Activated naive CD8-positive, alpha-beta T cell (primary cell): ENCODE results near the gene PSMD12.

Experiments
- H3K27ac Mint-ChIP-seq: one replicate; pipeline ENCODE4 v1.8.0; 2021; ENCODE audit warnings: mixed read lengths
- H3K27me3 Mint-ChIP-seq: one replicate; pipeline ENCODE4 v1.8.0; 2021; ENCODE audit warnings: mixed read lengths
- H3K36me3 Mint-ChIP-seq: one replicate; pipeline ENCODE4 v1.8.0; 2021; ENCODE audit warnings: mixed read lengths
- H3K4me1 Mint-ChIP-seq: one replicate; pipeline ENCODE4 v1.8.0; 2021; ENCODE audit warnings: low read depth, mixed read lengths
- H3K4me3 Mint-ChIP-seq: one replicate; pipeline ENCODE4 v1.8.0; 2021; ENCODE audit warnings: mild to moderate bottlenecking, mixed read lengths
- H3K9me3 Mint-ChIP-seq: one replicate; pipeline ENCODE4 v1.8.0; 2021; ENCODE audit warnings: low read depth, mixed read lengths

Gene PSMD12

DNA sequence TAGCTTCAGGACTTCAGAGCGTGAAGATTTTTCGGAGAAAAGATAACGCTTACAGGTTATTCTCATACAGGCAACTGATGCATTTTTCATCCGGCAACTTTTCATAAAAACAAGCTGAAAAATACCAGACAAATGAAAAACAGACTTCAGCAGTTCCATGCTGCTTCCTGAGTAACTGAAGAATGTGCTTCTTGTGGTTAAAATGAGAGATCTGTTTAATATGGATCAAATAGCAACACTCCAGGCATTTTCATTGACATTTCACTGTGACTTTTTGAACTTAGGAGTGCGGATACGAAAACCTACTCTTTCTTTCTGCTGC is 10.0 kb upstream of the PSMD12 start:
- Mint-ChIP-seq H3K9me3 (no peaks in the 10 kb centered on the region), H3K27ac (peak overlapping the region; percentile 82), H3K27me3 (no peaks in the 10 kb centered on the region), H3K4me3 (peak overlapping the region; percentile 86), H3K4me1 (peaks cover 32% of the 10 kb centered on the region), H3K36me3 (no peaks in the 10 kb centered on the region)

GRCh38 chr17:67375716-67376115 is 9.3 kb upstream of the PSMD12 start:
- H3K4me1 Mint-ChIP-seq = peaks cover 32% of the 10 kb centered on the region
- H3K9me3 Mint-ChIP-seq = no peaks in the 10 kb centered on the region
- no peak overlapping the region for H3K27ac Mint-ChIP-seq
- H3K4me3 Mint-ChIP-seq = peak overlapping the region; percentile 86
- no peaks in the 10 kb centered on the region for H3K27me3 Mint-ChIP-seq
- H3K36me3 Mint-ChIP-seq = no peaks in the 10 kb centered on the region

DNA sequence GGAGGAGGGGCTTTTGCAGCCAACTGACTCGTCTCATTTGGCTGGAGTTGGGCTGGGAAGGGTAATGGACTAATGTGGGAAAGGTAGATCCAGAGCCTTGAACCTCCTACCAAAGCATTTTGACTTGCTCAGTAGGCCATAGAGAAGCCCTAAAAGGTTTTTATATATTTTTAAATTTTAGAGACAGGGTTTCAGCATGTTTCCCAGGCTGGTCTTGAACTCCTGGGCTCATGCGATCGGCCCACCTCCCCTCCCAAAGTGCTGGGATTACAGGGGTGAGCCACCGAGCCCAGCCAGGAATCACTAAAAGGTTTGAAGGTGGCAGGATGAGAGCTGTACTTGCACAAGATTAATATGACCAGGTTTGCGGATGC is 8.7 kb upstream of the PSMD12 start:
- no peak overlapping the region for H3K27ac Mint-ChIP-seq
- no peaks in the 10 kb centered on the region for H3K27me3 Mint-ChIP-seq
- H3K9me3 Mint-ChIP-seq = no peaks in the 10 kb centered on the region
- H3K4me3 Mint-ChIP-seq = no peak overlapping the region
- H3K36me3 Mint-ChIP-seq = no peaks in the 10 kb centered on the region
- peaks cover 29% of the 10 kb centered on the region for H3K4me1 Mint-ChIP-seq

- H3K27me3 Mint-ChIP-seq = no peaks in the 10 kb centered on the region
- H3K4me3 Mint-ChIP-seq = peak overlapping the region; percentile 54
- H3K9me3 Mint-ChIP-seq = no peaks in the 10 kb centered on the region
- H3K27ac Mint-ChIP-seq = peak overlapping the region; percentile 82
- peaks cover 24% of the 10 kb centered on the region for H3K4me1 Mint-ChIP-seq
- no peaks in the 10 kb centered on the region for H3K36me3 Mint-ChIP-seq
Observed at GRCh38 chr17:67374329-67375053, 8.1 kb upstream of the PSMD12 start.

GRCh38 chr17:67372751-67373150 is 6.4 kb upstream of the PSMD12 start:
- no peaks in the 10 kb centered on the region for H3K9me3 Mint-ChIP-seq
- H3K36me3 Mint-ChIP-seq = no peaks in the 10 kb centered on the region
- H3K4me3 Mint-ChIP-seq = no peak overlapping the region
- no peaks in the 10 kb centered on the region for H3K27me3 Mint-ChIP-seq
- peaks cover 18% of the 10 kb centered on the region for H3K4me1 Mint-ChIP-seq
- H3K27ac Mint-ChIP-seq = no peak overlapping the region

GRCh38 chr17:67369676-67370075 is 3.3 kb upstream of the PSMD12 start:
- Mint-ChIP-seq H3K27me3 (no peaks in the 10 kb centered on the region), H3K4me3 (no peak overlapping the region), H3K4me1 (peaks cover 20% of the 10 kb centered on the region), H3K27ac (no peak overlapping the region), H3K36me3 (peaks cover 4% of the 10 kb centered on the region), H3K9me3 (no peaks in the 10 kb centered on the region)

GRCh38 chr17:67365738-67366192 is 612 bp downstream of the PSMD12 start:
- no peaks in the 10 kb centered on the region for H3K9me3 Mint-ChIP-seq
- H3K36me3 Mint-ChIP-seq = peaks cover 18% of the 10 kb centered on the region
- H3K27me3 Mint-ChIP-seq = no peaks in the 10 kb centered on the region
- peak overlapping the region; percentile 98 for H3K27ac Mint-ChIP-seq
- peak overlapping the region; percentile 99 for H3K4me3 Mint-ChIP-seq
- peaks cover 49% of the 10 kb centered on the region for H3K4me1 Mint-ChIP-seq

DNA sequence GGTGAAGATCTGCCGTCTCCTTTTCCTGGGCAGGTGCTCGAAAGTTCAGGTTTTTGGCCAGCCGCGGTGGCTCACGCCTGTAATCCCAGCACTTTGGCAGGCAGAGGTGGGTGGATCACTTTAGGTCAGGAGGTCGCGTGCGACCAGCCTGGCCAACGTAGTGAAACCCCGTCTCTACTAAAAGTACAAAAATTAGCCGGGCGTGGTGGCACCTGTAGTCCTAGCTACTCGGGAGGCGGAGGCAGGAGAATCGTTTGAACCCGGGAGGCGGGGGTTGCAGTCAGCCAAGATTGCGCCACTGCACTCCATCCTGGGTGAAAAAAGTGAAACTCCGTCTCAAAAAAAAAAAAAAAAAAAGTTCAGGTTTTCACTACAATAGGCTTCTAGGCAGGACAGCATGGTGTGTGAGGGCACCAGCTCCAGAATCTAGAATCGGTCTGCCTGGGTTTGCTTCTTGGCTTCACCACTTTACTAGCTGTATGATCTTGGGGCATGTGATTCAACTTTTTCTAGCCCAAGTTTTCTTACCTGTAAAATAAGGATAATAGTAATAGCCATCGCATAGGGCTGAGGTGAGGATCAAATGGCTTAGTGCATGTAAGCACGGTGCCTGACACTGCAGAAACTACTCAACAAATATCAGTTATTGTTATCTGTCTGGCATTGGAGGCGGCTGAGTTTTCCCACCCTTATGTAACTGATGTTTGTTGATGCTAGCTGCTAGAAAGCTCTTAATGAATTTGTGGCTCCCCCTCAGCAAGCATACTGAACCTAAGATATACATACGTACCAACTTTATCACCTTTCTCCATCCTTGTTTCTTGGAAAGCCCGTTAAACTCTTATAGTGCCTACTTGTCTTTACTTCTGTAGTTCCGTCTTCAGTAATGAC is 1.3 kb downstream of the PSMD12 start:
- peak overlapping the region; percentile 98 for H3K27ac Mint-ChIP-seq
- H3K4me1 Mint-ChIP-seq = peaks cover 56% of the 10 kb centered on the region
- H3K36me3 Mint-ChIP-seq = peaks cover 22% of the 10 kb centered on the region
- no peaks in the 10 kb centered on the region for H3K27me3 Mint-ChIP-seq
- H3K9me3 Mint-ChIP-seq = no peaks in the 10 kb centered on the region
- H3K4me3 Mint-ChIP-seq = peak overlapping the region; percentile 99

GRCh38 chr17:67362173-67362572 is 4.2 kb downstream of the PSMD12 start:
- H3K27me3 Mint-ChIP-seq = no peaks in the 10 kb centered on the region
- peak overlapping the region; percentile 75 for H3K27ac Mint-ChIP-seq
- H3K9me3 Mint-ChIP-seq = no peaks in the 10 kb centered on the region
- peak overlapping the region; percentile 30 for H3K4me3 Mint-ChIP-seq
- H3K4me1 Mint-ChIP-seq = peaks cover 75% of the 10 kb centered on the region
- peaks cover 26% of the 10 kb centered on the region for H3K36me3 Mint-ChIP-seq

GRCh38 chr17:67360880-67361279 is 5.5 kb downstream of the PSMD12 start:
- peaks cover 26% of the 10 kb centered on the region for H3K36me3 Mint-ChIP-seq
- H3K9me3 Mint-ChIP-seq = no peaks in the 10 kb centered on the region
- peak overlapping the region; percentile 68 for H3K4me3 Mint-ChIP-seq
- no peaks in the 10 kb centered on the region for H3K27me3 Mint-ChIP-seq
- H3K27ac Mint-ChIP-seq = peak overlapping the region; percentile 92
- H3K4me1 Mint-ChIP-seq = peaks cover 72% of the 10 kb centered on the region

DNA sequence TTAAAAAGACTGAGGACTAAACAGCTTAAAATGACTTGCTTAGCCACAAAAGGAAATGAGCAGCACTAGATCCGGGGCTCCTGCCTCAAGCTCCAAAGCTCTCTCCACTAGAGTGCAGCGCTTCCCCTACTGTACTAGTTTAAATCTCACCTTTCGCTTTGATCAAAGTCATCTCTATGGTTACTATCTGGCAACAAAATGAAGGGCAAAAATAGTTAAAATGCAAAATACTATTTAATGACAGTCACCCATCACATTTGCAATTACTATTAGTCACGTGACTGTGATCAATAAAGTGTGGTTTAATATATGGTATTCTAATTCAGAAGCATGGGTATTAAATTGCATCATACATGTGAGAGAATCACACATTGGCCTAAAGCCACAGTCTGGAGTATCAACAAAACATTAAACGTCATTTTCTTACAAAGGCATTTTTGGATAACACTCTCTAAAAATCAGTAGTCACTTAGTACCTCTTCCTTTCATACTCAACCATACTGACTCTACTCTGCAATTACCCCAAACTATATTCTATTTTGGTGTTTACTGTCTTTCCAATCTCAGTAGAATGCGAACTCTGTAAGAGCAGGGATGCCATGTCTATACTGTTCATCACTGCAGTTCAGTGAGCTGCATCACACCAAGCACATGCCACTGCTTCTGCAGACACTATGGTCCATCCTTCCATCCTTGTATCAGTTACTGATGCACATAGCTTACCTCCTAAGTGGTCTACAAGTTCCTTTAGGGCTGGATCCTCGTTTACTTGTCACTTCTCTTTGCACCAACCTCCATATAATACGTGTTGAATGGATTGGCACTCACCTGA is 6.2 kb downstream of the PSMD12 start:
- H3K27ac Mint-ChIP-seq = peak overlapping the region; percentile 92
- no peaks in the 10 kb centered on the region for H3K27me3 Mint-ChIP-seq
- H3K4me1 Mint-ChIP-seq = peaks cover 68% of the 10 kb centered on the region
- H3K36me3 Mint-ChIP-seq = peaks cover 23% of the 10 kb centered on the region
- H3K9me3 Mint-ChIP-seq = no peaks in the 10 kb centered on the region
- peak overlapping the region; percentile 68 for H3K4me3 Mint-ChIP-seq

GRCh38 chr17:67358612-67359011 is 7.8 kb downstream of the PSMD12 start:
- H3K4me1 Mint-ChIP-seq = peaks cover 57% of the 10 kb centered on the region
- H3K36me3 Mint-ChIP-seq = peaks cover 20% of the 10 kb centered on the region
- peak overlapping the region; percentile 84 for H3K4me3 Mint-ChIP-seq
- no peaks in the 10 kb centered on the region for H3K27me3 Mint-ChIP-seq
- H3K9me3 Mint-ChIP-seq = no peaks in the 10 kb centered on the region
- H3K27ac Mint-ChIP-seq = peak overlapping the region; percentile 95

DNA sequence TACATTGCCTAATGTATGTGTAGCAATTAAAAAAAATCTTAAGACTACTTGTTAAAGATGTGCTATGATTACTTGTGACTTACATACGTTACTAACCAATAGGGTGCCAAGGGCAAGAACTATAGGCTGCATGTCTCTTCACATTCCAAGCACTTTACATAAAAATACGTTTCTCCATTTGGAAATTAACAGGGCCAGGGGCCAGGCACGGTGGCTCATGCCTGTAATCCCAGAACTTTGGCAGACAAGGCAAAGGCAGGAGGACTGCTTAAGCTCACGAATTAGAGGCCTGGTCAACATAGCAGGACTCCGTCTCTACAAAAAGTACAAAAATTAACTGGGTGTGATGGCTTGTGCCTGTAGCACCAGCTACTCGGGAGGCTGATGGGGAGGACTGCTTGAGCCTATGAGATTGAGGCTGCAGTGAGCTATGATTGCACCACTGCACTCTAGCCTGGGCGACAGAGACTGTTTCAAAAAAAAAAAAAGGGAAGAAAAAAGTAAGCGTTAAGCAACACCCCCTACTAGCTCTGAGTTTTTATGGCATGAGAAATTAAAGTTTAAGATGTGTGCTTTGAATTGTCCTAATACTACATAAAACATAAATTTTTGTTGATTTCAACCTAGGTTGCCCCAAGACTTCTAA is 12.3 kb downstream of the PSMD12 start:
- Mint-ChIP-seq H3K27me3 (no peaks in the 10 kb centered on the region), H3K4me3 (no peak overlapping the region), H3K4me1 (peaks cover 18% of the 10 kb centered on the region), H3K27ac (peak overlapping the region; percentile 16), H3K9me3 (no peaks in the 10 kb centered on the region), H3K36me3 (peaks cover 9% of the 10 kb centered on the region)

GRCh38 chr17:67353161-67353560 is 13.2 kb downstream of the PSMD12 start:
- peaks cover 9% of the 10 kb centered on the region for H3K36me3 Mint-ChIP-seq
- no peaks in the 10 kb centered on the region for H3K27me3 Mint-ChIP-seq
- no peaks in the 10 kb centered on the region for H3K9me3 Mint-ChIP-seq
- no peak overlapping the region for H3K4me3 Mint-ChIP-seq
- H3K27ac Mint-ChIP-seq = no peak overlapping the region
- H3K4me1 Mint-ChIP-seq = peaks cover 12% of the 10 kb centered on the region
